T follicular helper cell (primary cell): Measurements from ENCODE around the gene SNTG2.

Source experiments
- DNase-seq: peaks from one replicate; pipeline ENCODE4 v3.0.0-alpha.2; 2020; ENCODE audit warnings: low read depth

The SNTG2 gene

DNA sequence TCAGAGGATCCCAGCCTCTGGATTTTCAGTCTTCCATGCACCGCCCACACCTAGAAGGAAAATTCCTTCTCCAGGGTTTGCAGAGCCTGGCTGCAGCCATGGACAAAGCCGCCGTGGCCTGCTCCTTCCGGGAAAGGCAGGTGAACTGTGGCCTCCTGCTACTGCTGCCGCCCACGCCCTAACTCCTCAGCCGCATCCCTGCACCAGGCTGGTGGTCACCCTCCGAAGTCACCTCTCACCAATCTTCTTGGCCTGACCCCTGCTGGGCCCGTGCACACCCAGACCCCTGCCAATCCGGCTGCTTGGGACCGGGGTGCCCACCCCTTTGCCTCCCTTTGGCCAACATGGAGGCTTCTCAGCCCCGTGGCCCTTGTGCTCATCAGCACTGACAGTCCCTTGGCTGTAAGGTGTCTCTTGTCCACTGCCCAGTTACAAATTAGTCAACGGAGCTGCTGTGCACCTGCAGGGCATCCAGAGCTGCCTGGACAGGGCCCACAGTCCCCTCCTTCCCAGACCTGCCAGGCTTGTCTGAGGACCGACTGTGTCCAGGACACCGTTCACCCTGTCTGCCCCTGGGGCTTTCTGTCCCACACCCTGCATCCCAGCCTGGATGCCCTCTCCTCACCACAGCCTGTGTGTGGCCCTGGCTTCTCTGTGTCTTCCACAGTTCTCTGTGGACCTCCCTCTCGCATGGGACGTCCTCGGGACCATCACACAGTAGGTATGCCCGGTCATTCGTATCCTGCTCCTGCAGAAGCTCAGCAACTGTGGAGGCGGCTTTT lies 332.6 kb downstream of the SNTG2 start:
- no peak for DNase-seq

DNA sequence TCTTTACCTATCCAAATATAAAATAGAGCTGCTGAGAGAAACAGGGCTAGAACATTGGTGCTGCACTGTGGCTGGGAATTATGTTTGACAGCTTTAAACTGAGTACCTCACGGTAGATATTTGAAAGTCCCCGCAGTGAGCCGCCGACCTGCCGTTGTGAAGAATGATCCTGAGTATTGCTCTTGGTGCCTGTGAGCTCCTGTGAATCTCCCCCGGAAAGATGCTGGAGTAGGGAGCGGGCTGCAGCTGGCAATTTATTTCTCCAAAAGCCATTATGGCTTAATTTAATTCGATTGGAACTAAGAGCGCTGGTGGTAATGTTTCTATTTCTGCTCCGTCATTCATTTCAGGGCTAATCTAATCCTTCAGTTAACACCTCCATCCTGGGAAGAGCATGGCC lies 333.2 kb downstream of the SNTG2 start:
- DNase-seq: no peak

DNA sequence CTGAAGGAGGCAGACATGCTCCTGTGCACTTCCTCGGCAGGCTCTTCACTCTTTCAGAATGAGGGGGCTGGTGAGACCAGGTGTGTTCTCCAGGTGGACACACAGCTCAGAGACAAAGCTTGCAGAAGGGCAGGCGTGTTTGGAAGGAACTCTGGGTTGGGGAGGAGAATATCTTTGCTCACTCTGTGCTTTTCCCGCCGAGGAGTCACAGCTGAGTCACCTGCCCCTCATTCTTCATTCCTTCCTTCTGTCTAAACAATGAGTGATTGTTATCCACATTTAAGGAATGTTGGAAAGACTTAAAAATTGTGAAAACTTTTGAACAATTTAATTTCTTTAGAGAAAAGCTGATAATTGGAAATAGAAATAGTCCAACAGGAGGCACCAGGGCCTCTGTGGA lies 336.3 kb downstream of the SNTG2 start:
- DNase-seq: no peak

DNA sequence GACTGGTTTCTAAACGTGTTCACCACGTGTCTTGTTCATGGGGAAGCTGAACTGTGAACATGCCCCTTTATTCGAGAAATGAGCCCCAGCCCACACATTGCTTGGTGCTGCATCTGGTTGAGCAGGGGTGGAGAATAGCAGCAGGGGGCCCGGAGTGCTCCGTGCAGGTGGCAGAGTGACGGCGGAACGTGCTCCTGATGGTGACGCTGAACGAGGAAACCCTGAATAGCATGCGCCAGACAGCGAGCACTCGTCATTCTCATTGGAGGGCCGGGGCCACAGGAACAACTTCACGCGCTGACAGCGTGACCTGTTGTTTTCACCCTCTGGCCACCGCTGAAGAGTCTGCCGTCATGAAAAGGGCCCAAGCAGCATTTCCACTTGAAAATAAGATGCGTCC lies 336.8 kb downstream of the SNTG2 start:
- no peak for DNase-seq

DNA sequence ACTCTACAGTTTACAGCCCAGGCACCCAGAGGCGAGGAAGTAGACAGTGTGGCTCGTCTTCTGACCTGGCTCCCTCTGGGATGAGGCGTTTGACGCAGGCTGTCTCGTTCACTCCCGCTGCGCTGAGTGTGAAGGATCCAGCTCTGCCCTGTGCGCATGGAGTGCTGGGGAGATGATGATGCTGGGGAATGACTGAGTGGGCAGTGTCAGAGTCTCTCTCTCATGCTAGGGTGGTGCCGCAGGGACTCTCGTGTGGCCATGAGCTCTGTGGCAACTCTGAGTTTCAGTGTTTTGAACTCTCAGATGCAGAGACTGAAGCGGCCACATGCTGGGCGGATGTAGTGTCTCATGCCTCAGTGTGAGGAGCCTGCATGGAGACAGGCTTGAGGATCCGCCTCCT lies 344.3 kb downstream of the SNTG2 start:
- DNase-seq: no peak

DNA sequence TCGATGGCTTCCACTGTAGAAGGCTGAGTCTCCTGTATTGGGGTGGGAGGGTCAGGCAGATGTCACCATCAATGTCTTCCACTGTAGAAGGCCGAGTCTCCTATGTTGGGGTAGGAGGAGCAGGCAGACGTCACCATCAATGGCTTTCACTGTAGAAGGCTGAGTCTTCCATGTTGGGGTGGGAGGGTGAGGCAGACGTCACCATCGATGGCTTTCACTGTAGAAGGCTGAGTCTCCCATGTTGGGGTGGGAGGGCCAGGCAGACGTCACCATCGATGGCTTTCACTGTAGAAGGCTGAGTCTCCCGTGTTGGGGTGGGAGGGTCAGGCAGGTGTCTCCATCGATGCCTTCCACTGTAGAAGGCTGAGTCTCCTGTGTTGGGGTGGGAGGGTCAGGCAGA lies 345.1 kb downstream of the SNTG2 start:
- no peak for DNase-seq

DNA sequence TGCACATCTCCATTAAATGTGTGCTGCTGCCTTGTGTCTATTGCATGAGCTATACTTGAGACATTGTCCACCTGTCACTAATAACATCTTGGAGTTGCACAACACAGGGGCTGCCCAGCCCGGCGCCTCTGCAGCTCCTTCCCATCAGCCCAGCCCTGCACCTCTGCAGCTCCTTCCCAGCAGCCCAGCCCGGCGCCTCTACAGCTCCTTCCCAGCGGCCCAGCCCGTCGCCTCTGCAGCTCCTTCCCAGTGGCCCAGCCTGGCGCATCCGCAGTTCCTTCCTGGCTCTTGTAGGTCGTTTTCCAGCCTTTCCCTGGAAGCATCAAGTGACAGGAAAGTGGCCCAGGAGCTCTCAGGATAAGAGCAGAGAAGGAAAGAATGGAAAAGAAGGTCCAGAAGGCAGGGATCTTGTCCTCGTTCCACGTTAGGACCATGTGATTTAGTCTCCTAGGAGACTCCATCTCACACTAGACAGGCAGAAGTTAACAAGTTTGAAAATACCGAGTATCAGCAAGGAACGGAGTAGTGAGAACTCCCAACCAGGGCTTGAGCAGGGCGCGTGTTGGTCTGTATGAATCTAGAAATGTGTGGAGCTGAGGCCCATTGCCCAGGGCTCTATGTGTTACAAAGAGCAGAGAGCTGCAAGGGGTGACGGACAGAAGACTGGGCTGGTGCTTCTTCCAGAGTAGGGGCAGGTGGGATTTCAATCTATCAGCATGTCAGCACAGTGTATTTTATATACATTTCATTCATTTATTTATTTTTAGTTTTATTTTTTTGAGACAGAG lies 346.9 kb downstream of the SNTG2 start:
- DNase-seq: no peak

DNA sequence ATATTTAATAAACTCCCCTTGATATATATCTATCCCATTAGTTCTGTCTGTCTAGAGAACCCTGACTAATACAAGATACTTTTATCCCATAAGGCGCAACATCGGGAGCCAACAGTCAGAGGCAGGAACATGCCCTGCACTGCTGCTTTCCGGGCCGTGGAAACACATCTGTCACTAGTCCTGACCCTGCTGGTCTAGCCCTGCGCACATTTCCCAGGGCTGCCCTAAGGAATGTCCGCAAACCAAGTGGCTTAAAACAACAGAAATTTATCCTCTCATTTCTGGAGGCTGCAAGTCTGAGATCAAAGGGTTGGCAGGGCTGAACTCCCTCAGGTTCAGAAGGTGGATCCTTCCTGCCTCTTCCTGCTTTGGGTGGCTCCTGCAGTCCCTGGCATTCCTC lies 348.4 kb downstream of the SNTG2 start:
- DNase-seq: no peak

DNA sequence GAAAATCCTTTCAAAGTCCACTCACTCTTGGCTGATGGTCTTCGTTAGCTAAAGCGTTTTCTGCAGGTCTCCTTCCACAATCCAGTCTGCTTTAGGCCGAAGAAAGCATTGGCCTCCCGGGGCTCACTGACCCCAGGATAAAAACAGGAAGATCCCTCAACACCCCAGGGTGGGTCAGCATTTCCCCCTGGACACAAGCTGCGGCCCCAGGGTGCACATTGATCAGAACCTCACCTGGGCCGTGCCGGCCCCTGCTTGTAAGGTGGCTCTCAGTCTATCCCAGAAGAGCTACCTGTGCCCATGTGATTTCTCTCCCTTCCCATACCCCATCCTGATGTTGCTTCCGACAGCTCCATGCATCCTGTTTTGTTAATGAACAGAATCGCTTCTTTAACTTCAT lies 349.6 kb downstream of the SNTG2 start:
- no peak for DNase-seq

DNA sequence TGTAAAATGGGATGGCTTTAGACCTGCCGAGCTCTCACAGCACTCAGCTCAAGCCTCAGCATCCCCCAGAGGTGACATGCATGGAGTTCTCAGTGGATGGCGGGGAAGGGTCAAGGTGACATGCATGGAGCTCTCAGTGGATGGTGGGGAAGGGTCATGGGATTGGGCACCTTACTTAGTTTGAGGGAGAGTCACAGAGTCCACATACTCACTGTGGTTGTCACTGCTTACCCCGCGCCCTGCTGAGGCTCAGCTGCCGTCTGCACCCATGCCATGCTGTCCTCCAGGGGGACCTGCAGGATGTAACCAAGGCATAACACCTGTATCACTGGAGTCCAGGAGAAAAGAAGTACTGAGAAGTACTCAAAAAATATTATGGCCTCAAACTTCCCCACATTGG lies 350.4 kb downstream of the SNTG2 start:
- no peak for DNase-seq

DNA sequence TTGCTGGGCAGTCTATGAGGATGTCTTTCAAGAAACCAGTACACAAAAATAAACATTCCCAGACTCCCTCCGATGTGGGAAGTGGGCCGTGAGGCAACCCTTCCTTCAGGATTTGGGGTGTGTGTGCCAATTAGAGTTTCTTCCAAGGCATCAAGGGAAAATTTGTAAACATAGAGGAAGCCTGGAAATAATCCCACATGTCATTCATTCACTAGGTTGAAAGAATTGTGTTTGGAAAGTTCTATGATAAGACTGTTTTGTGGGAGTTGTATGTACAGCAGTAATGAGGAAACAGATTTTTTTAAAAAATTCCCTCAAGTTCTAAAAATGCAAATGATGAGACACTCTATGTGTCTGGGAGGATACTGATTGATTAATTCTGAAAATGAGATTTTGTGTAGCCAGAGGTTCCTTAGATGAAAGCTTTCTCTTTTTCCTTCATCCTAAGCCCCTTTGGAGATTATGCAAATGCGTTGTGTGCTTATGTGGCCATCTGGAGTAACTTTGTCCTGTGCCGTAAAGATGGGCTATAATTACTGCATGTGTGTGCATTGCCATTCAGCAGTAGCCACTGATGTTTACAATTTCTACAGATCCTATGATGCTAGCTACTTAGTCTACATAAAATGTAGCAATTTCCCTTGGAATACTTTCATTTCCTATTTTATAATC lies 354.8 kb downstream of the SNTG2 start:
- no peak for DNase-seq

DNA sequence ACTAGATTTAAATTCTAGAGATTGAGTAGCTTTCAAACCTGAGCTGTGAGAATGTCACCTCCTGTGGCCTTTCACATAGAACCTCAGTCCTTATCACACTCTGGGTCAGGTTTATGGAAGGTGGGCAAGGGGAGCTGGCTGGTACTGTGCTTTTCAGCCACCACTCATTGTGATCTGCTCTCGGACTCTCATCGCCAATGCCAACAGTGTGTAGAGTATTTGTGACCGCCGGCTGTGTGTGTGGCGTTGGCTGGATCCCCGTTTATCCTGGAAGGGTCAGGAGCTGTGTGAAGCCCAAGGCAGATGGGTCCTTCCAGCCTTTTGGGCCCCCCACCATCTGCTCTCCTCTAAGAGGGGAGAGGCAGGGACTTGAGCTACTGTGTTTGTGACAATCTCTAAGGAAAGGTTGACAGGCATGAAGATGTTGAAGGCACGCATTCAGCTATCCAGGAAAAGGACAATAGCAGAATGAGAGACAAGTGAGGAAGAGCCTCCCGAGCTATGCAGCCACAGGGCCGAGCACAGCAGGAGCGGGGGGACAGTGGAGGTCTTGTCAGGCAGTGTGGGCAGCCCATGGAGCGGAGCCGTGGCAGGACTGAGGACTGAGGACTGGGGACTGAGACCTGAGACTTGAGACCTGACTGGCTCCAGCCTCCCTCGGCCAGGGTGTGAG lies 355.5 kb downstream of the SNTG2 start:
- no peak for DNase-seq

DNA sequence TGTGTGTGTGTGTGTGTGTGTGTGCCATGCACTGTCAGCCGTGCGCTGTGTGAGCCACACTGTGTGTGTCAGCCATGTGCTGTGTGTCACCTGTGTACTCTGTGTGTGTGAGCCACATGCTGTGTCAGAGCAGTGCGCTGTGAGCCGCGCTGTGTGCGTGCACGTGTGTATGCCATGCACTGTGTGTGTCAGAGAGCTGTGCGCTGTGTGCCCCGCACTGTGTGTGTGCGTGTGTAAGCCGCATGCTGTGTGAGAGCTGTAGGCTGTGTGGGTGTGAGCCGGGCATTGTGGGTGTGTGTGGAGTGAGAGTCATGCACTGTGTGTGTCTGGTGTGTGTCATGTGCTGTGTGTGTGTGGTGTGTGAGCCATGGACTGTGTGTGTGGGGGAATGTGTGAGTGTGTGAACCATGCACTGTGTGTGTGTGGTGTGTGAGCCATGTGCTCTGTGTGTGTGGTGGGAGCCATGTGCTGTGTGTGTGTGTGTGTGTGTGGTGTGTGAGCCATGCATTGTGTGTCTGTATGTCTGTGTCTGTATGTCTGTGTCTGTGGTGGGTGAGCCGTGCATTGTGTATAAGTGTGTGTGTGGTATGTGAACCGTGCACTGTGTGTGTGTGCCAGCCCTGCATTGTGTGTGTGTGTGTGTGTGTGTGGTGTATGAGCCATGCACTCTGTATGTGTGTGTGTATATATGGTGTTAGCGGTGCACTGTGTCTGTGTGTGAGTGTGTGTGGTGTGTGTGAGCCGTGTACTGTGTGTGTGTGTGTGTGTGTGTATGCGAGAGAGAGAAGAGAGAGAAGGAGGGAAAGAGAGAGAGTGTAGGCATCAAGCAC lies 356.3 kb downstream of the SNTG2 start:
- no peak for DNase-seq

DNA sequence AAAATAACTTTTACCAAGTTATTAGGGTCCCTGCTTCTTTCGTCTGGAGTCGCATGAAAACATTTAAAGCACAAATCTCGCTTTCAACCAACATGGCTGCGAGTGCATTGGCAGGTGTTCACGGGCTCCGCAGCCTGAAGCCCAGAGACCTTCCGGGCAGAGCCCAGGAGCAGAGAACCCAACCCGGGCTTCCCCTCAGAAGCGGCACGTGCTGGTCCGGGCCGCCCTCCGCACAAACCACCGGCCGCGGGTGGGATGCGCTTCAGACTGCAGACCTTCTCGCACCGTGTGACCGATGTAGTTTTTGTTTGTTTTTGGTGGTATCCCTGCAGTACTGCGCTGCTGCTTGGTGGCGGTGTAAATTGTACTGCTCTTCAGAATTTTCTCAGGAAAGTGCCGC lies 357.0 kb downstream of the SNTG2 start:
- no peak for DNase-seq

DNA sequence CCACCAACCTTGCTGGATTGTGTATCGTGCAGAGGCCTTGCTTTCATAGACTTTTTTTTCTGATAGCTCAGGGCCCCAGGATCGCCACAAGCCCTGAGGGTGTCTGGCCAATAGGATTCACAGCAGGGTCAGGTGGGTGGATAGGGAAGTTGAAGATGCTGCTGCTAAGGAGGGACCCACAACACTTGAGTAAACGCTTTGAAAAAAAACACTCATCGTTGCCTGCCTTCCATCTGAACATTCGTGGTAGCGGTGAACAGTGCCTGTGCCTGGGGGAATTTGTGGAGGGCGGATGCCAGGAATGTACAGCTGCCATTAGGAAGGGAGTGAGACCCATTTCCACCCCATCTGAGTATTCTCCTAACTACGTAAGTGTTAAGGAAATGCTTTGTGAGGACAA lies 358.0 kb downstream of the SNTG2 start:
- no peak for DNase-seq

DNA sequence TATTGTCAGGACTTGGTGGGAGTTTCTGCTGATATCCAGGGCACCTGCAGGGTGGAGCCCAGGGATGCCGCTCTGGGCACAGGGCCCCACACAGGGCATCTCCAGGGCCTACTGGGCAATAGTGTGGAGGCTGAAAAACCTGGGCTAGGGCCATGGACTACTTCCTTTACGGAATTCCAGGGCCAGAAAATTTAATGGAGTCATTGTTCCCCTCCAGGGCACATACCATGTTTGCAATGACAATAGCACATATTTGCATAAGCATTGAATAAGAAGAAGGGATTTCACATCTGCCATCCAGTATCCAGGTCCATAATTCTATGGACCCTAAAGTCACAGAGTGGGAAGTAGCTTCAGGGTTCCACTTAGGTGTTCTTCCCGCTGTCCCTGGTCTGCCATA lies 358.9 kb downstream of the SNTG2 start:
- no peak for DNase-seq

DNA sequence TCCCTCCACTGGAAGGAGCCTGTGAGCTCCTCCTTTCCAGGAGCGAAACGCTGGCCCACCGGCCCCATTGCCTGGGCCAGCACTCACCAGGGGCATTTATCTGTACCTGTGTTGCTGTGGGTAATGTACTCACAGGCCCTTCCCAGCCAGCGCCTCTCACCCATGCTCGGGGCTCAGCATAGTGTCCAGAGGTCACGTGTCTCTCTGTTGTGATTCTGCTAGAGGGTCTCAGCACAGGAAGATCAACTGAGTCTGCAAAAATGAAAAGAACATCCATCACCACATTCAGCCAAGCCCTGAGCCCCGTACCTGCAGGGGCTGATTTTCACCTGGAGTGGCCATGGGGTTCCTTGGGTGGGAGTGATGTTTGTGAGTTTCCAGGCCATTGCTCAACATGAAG lies 359.6 kb downstream of the SNTG2 start:
- no peak for DNase-seq

DNA sequence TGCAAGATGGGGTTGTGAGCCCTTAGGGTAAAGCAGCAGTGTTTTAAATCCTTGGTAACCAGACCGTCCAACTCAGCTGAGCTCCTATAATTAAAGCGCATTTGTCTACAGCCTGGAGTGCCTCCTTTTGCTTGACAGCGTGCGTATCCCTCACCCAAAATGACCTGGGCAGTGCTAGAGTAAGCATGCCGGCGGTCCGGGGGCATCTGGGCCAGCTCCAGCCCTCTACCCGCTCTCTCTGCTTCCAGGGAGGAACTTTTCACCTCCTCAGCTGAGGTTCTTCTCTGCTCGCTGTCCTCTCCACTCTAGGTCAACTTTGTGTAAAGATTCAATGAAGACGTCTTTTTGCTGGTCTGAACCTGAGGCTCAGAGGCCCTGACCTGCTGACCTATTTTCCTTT lies 360.2 kb downstream of the SNTG2 start:
- no peak for DNase-seq

DNA sequence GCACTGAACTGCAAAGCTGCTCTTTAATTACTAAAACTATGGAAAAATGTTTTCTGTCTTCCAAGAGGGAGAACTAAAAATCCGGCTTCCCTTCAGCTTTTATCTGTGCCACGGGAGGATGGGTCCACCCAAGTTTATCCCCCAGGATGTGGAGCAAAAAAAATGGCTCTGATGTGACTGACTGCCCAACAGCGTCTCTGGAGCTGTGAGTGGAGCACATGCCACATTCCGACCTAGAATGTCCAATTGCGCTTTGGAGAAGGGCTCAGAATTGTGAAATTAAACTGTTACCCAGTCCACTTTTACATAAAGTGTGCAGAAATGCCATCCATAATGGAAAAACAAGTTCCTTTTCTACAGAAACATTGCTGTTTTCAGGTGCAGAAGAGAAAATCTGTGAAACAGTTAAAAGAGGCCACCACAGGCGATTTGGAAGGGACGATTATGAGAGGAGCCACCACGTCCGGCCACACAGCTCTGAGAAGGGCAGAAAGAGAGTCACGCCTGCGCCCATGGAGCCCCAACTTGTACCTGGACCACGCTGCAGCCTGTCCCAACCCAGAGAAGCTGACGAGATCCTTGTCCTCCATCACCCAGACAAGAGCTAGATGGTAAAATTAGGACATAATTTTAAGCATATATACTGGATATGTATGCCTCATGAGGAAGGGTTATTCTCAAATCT lies 362.7 kb downstream of the SNTG2 start:
- DNase-seq: no peak

DNA sequence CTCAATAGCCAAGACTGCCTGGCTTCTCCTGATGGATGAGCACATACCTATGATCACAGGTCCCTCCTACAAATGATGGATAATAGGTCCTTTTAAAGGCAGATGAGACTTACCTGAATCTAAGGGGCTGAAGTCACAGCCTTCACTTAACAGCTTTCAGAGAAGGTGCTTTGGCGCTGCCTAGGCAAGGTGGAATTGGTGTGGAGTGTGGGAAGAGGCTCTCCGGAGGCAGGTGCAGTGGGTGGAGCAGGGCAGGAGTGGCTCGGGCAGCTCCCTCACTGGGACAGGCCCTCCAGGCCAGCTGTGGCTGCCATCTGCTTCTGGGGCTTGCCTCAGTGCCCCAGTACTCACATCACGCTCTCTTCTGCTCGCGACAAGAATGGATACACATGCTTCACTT lies 363.6 kb downstream of the SNTG2 start:
- no peak for DNase-seq
